ENCODE data around the gene CYP3A4.

DNA sequence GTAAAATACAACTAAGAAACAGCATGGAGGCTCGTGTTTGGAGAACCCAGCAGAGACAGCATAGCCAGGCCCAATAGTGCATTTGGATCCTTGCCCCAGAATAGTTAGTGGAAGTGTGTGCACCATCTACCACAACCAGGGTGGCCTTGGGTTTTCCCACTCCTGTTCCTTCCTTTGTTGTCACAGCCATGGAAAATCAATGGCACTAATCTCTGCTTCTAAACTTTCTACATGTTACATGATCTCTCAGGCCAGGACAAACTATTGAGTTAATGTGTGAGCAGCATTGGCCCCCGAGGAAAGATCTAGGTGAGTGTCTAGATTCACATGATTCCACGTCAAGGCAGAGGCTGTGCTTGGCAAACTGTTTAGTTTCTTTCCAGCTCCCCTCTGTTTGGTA is 51.0 kb downstream of the CYP3A4 start:
- TF ChIP-seq, protein P1, sequence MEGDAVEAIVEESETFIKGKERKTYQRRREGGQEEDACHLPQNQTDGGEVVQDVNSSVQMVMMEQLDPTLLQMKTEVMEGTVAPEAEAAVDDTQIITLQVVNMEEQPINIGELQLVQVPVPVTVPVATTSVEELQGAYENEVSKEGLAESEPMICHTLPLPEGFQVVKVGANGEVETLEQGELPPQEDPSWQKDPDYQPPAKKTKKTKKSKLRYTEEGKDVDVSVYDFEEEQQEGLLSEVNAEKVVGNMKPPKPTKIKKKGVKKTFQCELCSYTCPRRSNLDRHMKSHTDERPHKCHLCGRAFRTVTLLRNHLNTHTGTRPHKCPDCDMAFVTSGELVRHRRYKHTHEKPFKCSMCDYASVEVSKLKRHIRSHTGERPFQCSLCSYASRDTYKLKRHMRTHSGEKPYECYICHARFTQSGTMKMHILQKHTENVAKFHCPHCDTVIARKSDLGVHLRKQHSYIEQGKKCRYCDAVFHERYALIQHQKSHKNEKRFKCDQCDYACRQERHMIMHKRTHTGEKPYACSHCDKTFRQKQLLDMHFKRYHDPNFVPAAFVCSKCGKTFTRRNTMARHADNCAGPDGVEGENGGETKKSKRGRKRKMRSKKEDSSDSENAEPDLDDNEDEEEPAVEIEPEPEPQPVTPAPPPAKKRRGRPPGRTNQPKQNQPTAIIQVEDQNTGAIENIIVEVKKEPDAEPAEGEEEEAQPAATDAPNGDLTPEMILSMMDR (IDR thresholded peaks at IDR 0.05), result no peak
- TF ChIP-seq POLR2A (IDR thresholded peaks at IDR 0.05) (no peak), POLR2AphosphoS5 (IDR thresholded peaks at IDR 0.05) (no peak)
